ENCODE measurements around the gene ANP32A. TPM values are rescaled to one million over a fixed set of nuclear protein-coding genes. Genes with fewer than 3 reads are reported as not detected.
A peak's percentile ranks its signal among the peaks of the same experiment; 100 is the strongest.

The ANP32A gene
- total and polyA plus RNA-seq, 3 donors from 2014 or later, result 32.9 to 49.5 (median 41.3) TPM

DNA sequence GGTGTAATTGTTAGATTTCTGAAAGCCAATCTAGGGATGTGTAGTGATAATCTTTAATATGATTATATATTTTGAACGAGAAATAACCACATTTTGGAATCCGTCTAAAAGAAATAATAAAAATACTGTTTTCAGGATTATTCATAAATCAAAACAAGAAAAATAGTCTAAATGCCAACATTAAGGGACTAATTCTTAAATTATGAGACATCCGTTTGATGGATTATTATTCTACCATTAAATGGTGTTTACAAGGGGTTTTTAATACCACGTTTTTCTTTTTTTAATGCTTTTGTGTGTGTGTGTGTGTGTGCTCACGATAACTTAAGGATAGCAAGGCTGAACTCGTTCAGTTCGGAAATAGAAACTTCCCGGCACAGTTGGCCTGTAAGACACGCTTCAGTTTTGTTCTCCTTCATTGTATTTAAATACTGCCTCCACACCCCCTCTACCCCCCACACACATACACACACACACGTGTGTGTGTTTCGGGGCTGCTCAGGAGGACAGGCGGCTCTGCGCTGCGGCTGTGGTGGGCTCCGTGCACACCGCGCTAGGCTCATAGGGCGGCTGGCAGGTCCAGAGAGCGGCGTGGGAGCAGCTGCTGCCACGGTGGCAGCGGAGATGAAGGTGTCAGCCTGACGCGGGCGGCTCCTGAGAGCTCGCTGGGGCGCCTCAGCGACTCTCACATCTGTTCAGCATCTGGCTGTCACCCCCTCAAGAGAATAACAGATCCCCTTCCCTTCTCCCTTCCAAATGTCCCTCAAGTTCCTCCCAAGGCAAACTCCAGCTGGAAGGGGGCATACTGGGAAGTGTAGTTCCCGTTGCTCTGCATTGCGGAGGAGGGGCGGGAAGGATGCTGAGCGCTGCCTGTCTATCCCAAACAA is 23.0 kb upstream of the ANP32A start:
- peaks cover 3% of the 10 kb centered on the region for H3K27me3 ChIP-seq
- peaks cover 4% of the 10 kb centered on the region for H3K4me1 ChIP-seq
- H3K27ac ChIP-seq, result no peak overlapping the region
- no peaks in the 10 kb centered on the region for H3K9me3 ChIP-seq
- no peaks in the 10 kb centered on the region for H3K36me3 ChIP-seq (ENCODE audit: low read depth, missing control alignments)
- TF ChIP-seq, protein P1, sequence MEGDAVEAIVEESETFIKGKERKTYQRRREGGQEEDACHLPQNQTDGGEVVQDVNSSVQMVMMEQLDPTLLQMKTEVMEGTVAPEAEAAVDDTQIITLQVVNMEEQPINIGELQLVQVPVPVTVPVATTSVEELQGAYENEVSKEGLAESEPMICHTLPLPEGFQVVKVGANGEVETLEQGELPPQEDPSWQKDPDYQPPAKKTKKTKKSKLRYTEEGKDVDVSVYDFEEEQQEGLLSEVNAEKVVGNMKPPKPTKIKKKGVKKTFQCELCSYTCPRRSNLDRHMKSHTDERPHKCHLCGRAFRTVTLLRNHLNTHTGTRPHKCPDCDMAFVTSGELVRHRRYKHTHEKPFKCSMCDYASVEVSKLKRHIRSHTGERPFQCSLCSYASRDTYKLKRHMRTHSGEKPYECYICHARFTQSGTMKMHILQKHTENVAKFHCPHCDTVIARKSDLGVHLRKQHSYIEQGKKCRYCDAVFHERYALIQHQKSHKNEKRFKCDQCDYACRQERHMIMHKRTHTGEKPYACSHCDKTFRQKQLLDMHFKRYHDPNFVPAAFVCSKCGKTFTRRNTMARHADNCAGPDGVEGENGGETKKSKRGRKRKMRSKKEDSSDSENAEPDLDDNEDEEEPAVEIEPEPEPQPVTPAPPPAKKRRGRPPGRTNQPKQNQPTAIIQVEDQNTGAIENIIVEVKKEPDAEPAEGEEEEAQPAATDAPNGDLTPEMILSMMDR (IDR thresholded peaks at IDR 0.05), result no peak
- TF ChIP-seq POLR2A (IDR thresholded peaks at IDR 0.05), result no peak
- WGBS, 2 donors, result 10 to 11% methylated on average over 28 to 32 of the region's 32 CpGs
- DNase-seq, result peak; percentile 34
- H3K4me3 ChIP-seq, result peak overlapping the region in 1 of 2 donors; percentile 1
- intact Hi-C loops (cut with DNase I; ENCODE audit: low total_unique reads), result no loop called here

DNA sequence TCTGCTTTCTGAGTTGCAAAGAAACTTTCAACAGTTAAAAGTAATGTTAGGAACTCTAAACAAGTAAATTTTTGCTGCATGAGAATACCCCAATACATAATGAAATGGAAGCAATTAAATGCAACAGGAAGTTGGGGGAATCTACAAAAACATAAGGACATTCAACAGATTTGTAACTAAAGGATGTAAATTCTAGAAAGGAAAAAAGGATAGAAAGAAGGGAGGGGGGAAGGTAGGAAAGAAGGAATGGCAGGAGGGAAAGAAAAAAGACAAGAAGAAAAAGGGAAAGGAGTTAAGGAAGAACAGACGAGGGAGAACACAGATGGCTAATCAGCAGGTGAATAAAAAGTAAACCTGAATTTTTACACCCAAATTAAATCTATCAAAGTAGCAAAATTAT is 22.3 kb upstream of the ANP32A start:
- peaks cover 4% of the 10 kb centered on the region for H3K4me1 ChIP-seq
- intact Hi-C loops (cut with DNase I; ENCODE audit: low total_unique reads), result no loop called here
- no peak overlapping the region for H3K27ac ChIP-seq
- no peak for TF ChIP-seq POLR2A (IDR thresholded peaks at IDR 0.05)
- TF ChIP-seq, protein P1 (IDR thresholded peaks at IDR 0.05), result no peak
- H3K4me3 ChIP-seq, result no peak overlapping the region
- no peaks in the 10 kb centered on the region for H3K9me3 ChIP-seq
- H3K36me3 ChIP-seq (ENCODE audit: low read depth, missing control alignments), result no peaks in the 10 kb centered on the region
- 76 to 94% methylated on average over 1 of the region's 1 CpG for WGBS, 2 donors
- DNase-seq, result no peak
- peaks cover 3% of the 10 kb centered on the region for H3K27me3 ChIP-seq

DNA sequence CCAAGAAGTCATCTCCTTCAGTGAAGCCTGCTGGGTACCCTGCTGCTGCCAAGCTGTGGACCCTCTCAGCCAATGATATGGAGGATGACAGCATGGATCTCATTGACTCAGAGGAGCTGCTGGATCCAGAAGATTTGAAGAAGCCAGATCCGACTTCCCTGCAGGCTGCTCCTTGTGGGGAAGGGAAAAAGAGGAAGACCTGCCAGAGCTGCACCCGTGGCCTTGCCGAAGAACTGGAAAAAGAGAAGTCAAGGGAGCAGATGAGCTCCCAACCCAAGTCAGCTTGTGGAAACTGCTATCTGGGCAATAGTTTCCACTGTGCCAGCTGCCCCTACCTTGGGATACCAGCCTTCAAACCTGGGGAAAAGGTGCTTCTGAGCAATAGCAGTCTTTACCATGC is 13.7 kb upstream of the ANP32A start:
- Histone ChIP-seq H3K4me3 (no peak overlapping the region), H3K27me3 (no peaks in the 10 kb centered on the region), H3K9me3 (no peaks in the 10 kb centered on the region), H3K27ac (no peak overlapping the region), H3K36me3 (ENCODE audit: low read depth, missing control alignments) (no peaks in the 10 kb centered on the region), H3K4me1 (no peaks in the 10 kb centered on the region)
- no peak for DNase-seq
- intact Hi-C loops (cut with DNase I; ENCODE audit: low total_unique reads), result no loop called here
- WGBS, 2 donors, result 86 to 91% methylated on average over 3 of the region's 3 CpGs
- TF ChIP-seq POLR2A (IDR thresholded peaks at IDR 0.05), result no peak
- TF ChIP-seq, protein P1 (IDR thresholded peaks at IDR 0.05), result no peak

DNA sequence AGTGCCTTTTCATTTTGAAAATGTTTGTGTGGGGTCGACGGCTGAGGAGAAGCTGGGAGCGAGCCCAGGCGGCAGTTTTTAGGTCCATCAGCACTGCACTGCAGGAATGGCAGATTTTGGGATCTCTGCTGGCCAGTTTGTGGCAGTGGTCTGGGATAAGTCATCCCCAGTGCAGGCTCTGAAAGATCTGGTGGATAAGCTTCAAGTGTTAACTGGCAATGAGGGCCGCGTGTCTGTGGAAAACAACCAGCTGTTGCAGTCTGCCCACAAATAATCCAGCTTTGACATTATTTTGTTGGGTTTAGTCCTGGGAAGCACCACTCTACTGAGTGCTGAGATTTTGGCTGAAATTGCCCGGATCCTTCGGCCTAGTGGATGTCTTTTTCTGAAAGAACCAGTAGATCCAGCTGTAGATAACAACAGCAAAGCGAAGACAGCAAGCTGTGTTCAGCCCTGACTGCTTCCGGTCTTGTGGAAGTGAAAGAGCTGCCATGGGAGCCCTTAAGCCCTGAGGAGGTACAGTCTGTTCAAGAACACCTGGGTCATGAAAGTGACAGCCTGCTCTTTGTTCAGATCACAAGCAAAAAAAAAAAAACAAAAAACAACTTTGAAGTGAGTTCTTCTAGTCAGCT is 13.1 kb upstream of the ANP32A start:
- intact Hi-C loops (cut with DNase I; ENCODE audit: low total_unique reads), result no loop called here
- DNase-seq, result no peak
- H3K4me3 ChIP-seq, result no peak overlapping the region
- TF ChIP-seq POLR2A (IDR thresholded peaks at IDR 0.05), result no peak
- TF ChIP-seq, protein P1 (IDR thresholded peaks at IDR 0.05), result no peak
- no peaks in the 10 kb centered on the region for H3K4me1 ChIP-seq
- no peaks in the 10 kb centered on the region for H3K9me3 ChIP-seq
- H3K36me3 ChIP-seq (ENCODE audit: low read depth, missing control alignments), result no peaks in the 10 kb centered on the region
- H3K27me3 ChIP-seq, result no peaks in the 10 kb centered on the region
- WGBS, 2 donors, result 71 to 81% methylated on average over 8 to 10 of the region's 10 CpGs
- H3K27ac ChIP-seq, result no peak overlapping the region

All from testis (tissue), 3 donors.